Esophagus muscularis mucosa (tissue), 4 donors: ENCODE measurements around the gene SNRNP35. TPM values are rescaled to one million over a fixed set of nuclear protein-coding genes. Genes with fewer than 3 reads are reported as not detected.

ENCODE experiments used
- DNase-seq: peaks from one replicate; pipeline ENCODE4 v3.0.0-alpha.2; 2017; ENCODE audit errors: extremely low spot score
- H3K27ac ChIP-seq, 4 donors: fragments of 200-600 bp; sonication (generic); replicated peaks in 1 of 4; 1 replicate in 3 of 4; 2 replicates in 1 of 4; pipeline ENCODE4 v1.5.1; 2016 to 2019; ENCODE audit warnings: mild to moderate bottlenecking in 1 of 4
- H3K27me3 ChIP-seq, 4 donors: fragments of 200-600 bp; sonication (generic); one replicate each; pipeline versions ENCODE4 v1.5.1 to v1.6.0; 2016 to 2019
- H3K36me3 ChIP-seq, 4 donors: fragments of 200-600 bp; sonication (generic); one replicate each; pipeline ENCODE4 v1.5.1; 2016 to 2019
- H3K4me1 ChIP-seq, 4 donors: fragments of 200-600 bp; sonication (generic); one replicate each; pipeline ENCODE4 v1.5.1; 2016 to 2019
- H3K4me3 ChIP-seq, 4 donors: fragments of 200-600 bp; sonication (generic); 1 replicate in 2 of 4; 2 replicates in 2 of 4; pipeline ENCODE4 v1.5.1; 2016 to 2019; ENCODE audit warnings: mild to moderate bottlenecking in 4 of 4, moderate library complexity in 1 of 4
- H3K9me3 ChIP-seq, 4 donors: fragments of 200-600 bp; sonication (generic); 1 replicate in 3 of 4; 2 replicates in 1 of 4; pipeline ENCODE4 v1.5.1; 2016 to 2019
- EP300 ChIP-seq: sonication (generic); formaldehyde crosslinking; IDR thresholded peaks from one replicate; pipeline ENCODE4 v1.6.1; 2017; ENCODE audit warnings: antibody characterized with exemption
- POLR2A ChIP-seq: fragments of 450-650 bp; IDR thresholded peaks from one replicate; pipeline ENCODE4 v1.6.1; 2017; ENCODE audit warnings: antibody characterized with exemption, moderate library complexity, mild to moderate bottlenecking, low read depth
- POLR2AphosphoS5 ChIP-seq, 2 donors: sonication (generic); formaldehyde crosslinking; IDR thresholded peaks; one replicate each; pipeline ENCODE4 v1.6.1; 2017; ENCODE audit warnings: antibody characterized with exemption in 2 of 2
- WGBS: methylation state at CpG from one replicate; pipeline ENCODE4 v1.1.5; 2018; 5-methylcytosine and 5-hydroxymethylcytosine counted together
- intact Hi-C: fragments of 100-400 bp; cut with DNase I; formaldehyde crosslinking; loops from one replicate; pipeline ENCODE4 v1.15.1; 2023
- total RNA-seq, 4 donors: library from RNA; depleted of rRNA; stranded (reverse); fragments of >200 nt; gene quantifications; one replicate each; pipeline versions ENCODE4 v1.1.0 to v1.2.1, GENCODE V29; 2016
- TF ChIP-seq, protein P1 (sequence below), 3 experiments: fragments of 200-600 bp in 2 of 3; fragments of 450-650 bp in 1 of 3; sonication (generic) in 2 of 3; IDR thresholded peaks; one replicate each; pipeline ENCODE4 v1.5.1; 2017 to 2019; ENCODE audit warnings: antibody characterized with exemption in 3 of 3, mild to moderate bottlenecking in 2 of 3, moderate library complexity in 1 of 3

The SNRNP35 gene
- total RNA-seq, 4 donors from 2014 or later, result 11.6 to 27.4 (median 17.0) TPM

DNA sequence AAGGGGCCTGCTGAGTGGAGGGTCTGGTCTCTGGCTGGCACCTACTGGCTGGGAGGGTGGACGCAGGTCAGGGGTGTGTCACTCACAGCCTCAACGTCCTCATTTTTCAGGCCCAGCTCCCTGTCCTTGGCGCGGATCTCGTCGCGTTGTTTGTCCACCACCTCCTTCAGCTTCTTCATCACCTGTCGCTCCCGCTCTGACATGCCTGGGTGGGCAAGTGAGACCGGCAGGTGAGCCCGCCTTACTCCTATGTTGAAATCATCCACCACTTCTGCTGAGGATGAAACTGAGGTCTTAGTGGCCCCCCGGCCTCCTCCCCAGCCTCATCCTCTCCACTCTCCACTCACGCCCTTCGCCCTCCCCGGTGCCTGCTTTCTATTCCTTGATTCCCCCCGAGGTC is 41.4 kb downstream of the SNRNP35 start:
- Histone ChIP-seq H3K27ac (no peak overlapping the region), H3K4me3 (no peak overlapping the region), H3K27me3 (no peaks in the 10 kb centered on the region), H3K9me3 (no peaks in the 10 kb centered on the region), H3K4me1 (no peaks in the 10 kb centered on the region), H3K36me3 (peaks cover 11 to 56% (median 43%) of the 10 kb centered on the region in 4 donors)
- intact Hi-C loops, result no loop called here
- no peak for DNase-seq
- TF ChIP-seq, protein P1, sequence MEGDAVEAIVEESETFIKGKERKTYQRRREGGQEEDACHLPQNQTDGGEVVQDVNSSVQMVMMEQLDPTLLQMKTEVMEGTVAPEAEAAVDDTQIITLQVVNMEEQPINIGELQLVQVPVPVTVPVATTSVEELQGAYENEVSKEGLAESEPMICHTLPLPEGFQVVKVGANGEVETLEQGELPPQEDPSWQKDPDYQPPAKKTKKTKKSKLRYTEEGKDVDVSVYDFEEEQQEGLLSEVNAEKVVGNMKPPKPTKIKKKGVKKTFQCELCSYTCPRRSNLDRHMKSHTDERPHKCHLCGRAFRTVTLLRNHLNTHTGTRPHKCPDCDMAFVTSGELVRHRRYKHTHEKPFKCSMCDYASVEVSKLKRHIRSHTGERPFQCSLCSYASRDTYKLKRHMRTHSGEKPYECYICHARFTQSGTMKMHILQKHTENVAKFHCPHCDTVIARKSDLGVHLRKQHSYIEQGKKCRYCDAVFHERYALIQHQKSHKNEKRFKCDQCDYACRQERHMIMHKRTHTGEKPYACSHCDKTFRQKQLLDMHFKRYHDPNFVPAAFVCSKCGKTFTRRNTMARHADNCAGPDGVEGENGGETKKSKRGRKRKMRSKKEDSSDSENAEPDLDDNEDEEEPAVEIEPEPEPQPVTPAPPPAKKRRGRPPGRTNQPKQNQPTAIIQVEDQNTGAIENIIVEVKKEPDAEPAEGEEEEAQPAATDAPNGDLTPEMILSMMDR (IDR thresholded peaks at IDR 0.05), result no peak
- TF ChIP-seq POLR2A (no peak), POLR2AphosphoS5 (IDR thresholded peaks at IDR 0.05) (no peak), EP300 (no peak)
- WGBS, result 98% methylated on average over 16 of the region's 16 CpGs

DNA sequence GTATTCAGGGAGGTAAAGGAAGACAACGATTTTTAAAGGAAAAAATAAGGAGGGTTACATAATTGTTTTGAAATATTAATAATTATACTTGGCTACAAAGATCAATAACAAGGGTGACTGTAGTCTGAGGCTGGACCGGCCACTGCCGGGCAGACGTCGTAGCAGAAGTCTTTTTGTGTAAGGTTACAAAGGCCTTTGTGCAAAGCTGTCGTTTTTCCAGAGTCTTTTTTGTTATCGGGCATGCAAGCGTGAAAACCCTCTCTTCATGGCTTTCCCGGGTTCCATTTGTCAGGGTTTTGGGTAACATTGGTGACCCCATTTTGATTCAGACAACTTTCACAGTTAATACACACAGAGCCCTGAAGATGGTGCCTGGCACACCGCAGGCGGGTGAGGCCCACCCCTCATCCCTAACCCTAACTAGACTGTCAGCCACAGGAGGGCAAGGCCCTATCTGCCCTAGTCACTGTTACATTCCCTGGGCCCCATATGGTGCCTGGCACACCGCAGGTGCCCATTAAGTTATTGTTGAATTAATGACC is 44.3 kb downstream of the SNRNP35 start:
- Histone ChIP-seq H3K36me3 (peaks cover 1 to 51% (median 38%) of the 10 kb centered on the region in 4 donors), H3K9me3 (no peaks in the 10 kb centered on the region), H3K27me3 (no peaks in the 10 kb centered on the region), H3K27ac (no peak overlapping the region), H3K4me1 (no peaks in the 10 kb centered on the region), H3K4me3 (no peak overlapping the region)
- 88% methylated on average over 12 of the region's 12 CpGs for WGBS
- intact Hi-C loops, result no loop called here
- TF ChIP-seq, protein P1 (IDR thresholded peaks at IDR 0.05), result no peak
- TF ChIP-seq EP300 (no peak), POLR2A (no peak), POLR2AphosphoS5 (IDR thresholded peaks at IDR 0.05) (no peak)
- DNase-seq, result no peak

DNA sequence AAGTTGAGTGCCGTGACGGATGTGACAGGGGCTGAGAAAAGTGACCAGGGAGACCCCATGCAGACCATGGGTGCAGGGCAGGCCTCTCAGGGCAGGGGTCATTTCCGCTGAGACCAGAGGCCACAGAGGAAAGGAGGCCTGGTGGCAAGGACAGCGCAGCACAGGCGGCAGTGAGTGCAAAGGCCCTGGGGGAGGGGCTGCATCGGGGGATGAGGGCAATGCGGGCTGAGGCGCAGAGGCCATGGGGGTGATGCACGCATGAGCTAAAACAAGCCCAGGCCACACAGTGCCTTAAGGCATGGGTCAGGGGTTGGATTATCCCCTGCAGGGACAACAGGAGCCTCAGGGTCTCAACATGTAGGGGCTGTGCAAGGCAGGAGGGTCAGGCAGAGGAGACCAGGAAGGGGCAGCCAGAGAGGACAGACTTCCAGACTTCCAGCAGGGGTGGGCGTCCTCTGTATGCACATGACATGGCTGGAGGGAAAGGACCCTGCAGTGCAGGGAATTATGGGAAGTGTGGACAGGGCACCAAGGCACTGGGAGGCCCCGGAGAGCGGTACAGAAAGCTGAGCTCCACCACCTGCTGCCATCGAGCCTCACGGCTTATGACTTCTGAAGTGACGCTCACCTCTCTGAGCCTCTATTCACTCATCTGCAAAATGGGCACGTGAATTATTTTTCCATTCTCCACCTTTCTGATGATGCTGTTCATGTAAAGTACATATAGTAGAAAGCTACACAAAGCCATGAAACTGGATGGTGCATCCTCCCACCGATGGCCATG is 48.3 kb downstream of the SNRNP35 start:
- H3K9me3 ChIP-seq, result no peaks in the 10 kb centered on the region
- H3K27ac ChIP-seq, result no peak overlapping the region
- no peak overlapping the region for H3K4me3 ChIP-seq
- no peaks in the 10 kb centered on the region for H3K27me3 ChIP-seq
- peaks cover 0 to 8% (median 7%) of the 10 kb centered on the region in 4 donors for H3K4me1 ChIP-seq
- intact Hi-C loops, result no loop called here
- 95% methylated on average over 17 of the region's 17 CpGs for WGBS
- TF ChIP-seq POLR2AphosphoS5 (IDR thresholded peaks at IDR 0.05) (no peak), EP300 (no peak), POLR2A (no peak)
- TF ChIP-seq, protein P1 (IDR thresholded peaks at IDR 0.05), result no peak
- H3K36me3 ChIP-seq, result peaks cover 0 to 39% (median 29%) of the 10 kb centered on the region in 4 donors
- DNase-seq, result no peak

DNA sequence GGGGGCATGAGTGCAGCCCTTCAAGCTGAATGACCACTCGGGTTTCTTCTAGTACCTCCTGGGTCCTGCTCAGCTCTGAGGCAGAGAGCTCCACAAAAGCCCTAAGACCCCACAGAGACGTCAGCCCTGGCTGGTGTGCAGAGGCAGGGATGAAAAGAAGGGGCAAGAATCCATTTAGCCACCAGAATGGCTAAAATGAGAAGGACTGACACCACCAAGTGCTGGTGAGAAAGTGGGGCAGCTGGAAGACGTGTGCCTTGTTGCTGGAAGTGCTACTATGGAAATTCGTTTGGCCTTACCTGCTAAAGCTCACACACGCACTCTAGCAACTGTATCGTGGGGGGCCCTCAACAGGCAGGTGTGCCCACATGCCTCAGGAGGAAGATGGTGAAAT is 48.9 kb downstream of the SNRNP35 start:
- Histone ChIP-seq H3K4me3 (no peak overlapping the region), H3K27me3 (no peaks in the 10 kb centered on the region), H3K36me3 (peaks cover 0 to 45% (median 33%) of the 10 kb centered on the region in 4 donors), H3K9me3 (no peaks in the 10 kb centered on the region), H3K27ac (no peak overlapping the region), H3K4me1 (peaks cover 0 to 8% (median 7%) of the 10 kb centered on the region in 4 donors)
- DNase-seq, result no peak
- no peak for TF ChIP-seq POLR2A
- no peak for TF ChIP-seq EP300
- TF ChIP-seq POLR2AphosphoS5 (IDR thresholded peaks at IDR 0.05), result no peak
- TF ChIP-seq, protein P1 (IDR thresholded peaks at IDR 0.05), result no peak
- WGBS, result 93% methylated on average over 6 of the region's 6 CpGs
- intact Hi-C loops, result no loop called here
